Measurements from ENCODE around the gene NMT1.

GRCh38 chr17:45144199-45145034 lies 83.3 kb downstream of the NMT1 start:
- TF ChIP-seq POLR2A (IDR thresholded peaks at IDR 0.05) (no peak), CTCF (IDR thresholded peaks at IDR 0.05) (no peak)

Data from suprapubic skin (tissue), 3 donors.